ENCODE measurements around the gene SIRT7.

The SIRT7 gene

GRCh38 chr17:81951785-81952684 is 34.1 kb upstream of the SIRT7 start:
- no peak for DNase-seq
- no peaks in the 10 kb centered on the region for H3K36me3 ChIP-seq
- intact Hi-C loops (cut with DNase I; ENCODE audit: low total_unique reads) = no loop called here
- TF ChIP-seq, protein P1, sequence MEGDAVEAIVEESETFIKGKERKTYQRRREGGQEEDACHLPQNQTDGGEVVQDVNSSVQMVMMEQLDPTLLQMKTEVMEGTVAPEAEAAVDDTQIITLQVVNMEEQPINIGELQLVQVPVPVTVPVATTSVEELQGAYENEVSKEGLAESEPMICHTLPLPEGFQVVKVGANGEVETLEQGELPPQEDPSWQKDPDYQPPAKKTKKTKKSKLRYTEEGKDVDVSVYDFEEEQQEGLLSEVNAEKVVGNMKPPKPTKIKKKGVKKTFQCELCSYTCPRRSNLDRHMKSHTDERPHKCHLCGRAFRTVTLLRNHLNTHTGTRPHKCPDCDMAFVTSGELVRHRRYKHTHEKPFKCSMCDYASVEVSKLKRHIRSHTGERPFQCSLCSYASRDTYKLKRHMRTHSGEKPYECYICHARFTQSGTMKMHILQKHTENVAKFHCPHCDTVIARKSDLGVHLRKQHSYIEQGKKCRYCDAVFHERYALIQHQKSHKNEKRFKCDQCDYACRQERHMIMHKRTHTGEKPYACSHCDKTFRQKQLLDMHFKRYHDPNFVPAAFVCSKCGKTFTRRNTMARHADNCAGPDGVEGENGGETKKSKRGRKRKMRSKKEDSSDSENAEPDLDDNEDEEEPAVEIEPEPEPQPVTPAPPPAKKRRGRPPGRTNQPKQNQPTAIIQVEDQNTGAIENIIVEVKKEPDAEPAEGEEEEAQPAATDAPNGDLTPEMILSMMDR (IDR thresholded peaks at IDR 0.05) = no peak
- H3K9me3 ChIP-seq = no peaks in the 10 kb centered on the region
- H3K27ac ChIP-seq = no peak overlapping the region
- no peaks in the 10 kb centered on the region for H3K4me1 ChIP-seq
- H3K27me3 ChIP-seq = peaks cover 0 to 40% of the 10 kb centered on the region in 2 donors
- no peak overlapping the region for H3K4me3 ChIP-seq

- DNase-seq = no peak
- H3K27ac ChIP-seq = no peak overlapping the region
- H3K9me3 ChIP-seq = no peaks in the 10 kb centered on the region
- TF ChIP-seq, protein P1 (IDR thresholded peaks at IDR 0.05) = no peak
- intact Hi-C loops (cut with DNase I; ENCODE audit: low total_unique reads) = no loop called here
- no peaks in the 10 kb centered on the region for H3K36me3 ChIP-seq
- no peak overlapping the region for H3K4me3 ChIP-seq
- peaks cover 0 to 26% of the 10 kb centered on the region in 2 donors for H3K27me3 ChIP-seq
- H3K4me1 ChIP-seq = no peaks in the 10 kb centered on the region
Observed at GRCh38 chr17:81950501-81950900, 32.5 kb upstream of the SIRT7 start.

GRCh38 chr17:81948635-81949378 is 30.8 kb upstream of the SIRT7 start:
- DNase-seq = no peak
- intact Hi-C loops (cut with DNase I; ENCODE audit: low total_unique reads) = no loop called here
- no peak overlapping the region for H3K27ac ChIP-seq

DNA sequence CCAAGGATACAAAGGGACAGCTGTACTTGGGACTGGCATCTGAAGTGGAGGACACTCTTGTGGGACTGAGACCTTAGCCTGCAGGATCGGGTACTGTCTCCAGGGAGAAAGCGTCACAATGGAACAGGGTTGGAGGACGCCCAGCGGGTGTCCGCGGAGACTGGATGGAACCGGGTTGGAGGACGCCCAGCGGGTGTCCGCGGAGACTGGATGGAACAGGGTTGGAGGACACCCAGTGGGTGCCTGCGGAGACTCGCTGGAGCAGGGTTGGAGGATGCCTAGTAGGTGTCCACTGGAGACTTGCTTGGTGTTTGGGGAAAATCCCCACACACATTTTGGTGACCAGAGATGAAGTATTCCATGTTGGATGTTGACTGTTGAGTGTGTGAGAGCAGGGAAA is 29.2 kb upstream of the SIRT7 start, which contains the start of gene MYADML2:
TSS of gene MYADML2 (minus strand) at position 45 of the 400 bp plus-strand sequence. CDS start 5,492 bp downstream, outside the sequence.
- Histone ChIP-seq H3K4me1 (peaks cover 0 to 1% (median 0%) of the 10 kb centered on the region in 4 donors), H3K4me3 (no peak within 1 kb of the TSS), H3K36me3 (no peaks in the 10 kb centered on the region), H3K27me3 (peaks cover 0 to 29% of the 10 kb centered on the region in 2 donors), H3K9me3 (no peaks in the 10 kb centered on the region), H3K27ac (no peak within 1 kb of the TSS)
- DNase-seq = no peak
- intact Hi-C loops (cut with DNase I; ENCODE audit: low total_unique reads) = no loop called here
- TF ChIP-seq, protein P1 (IDR thresholded peaks at IDR 0.05) = no peak

More at GRCh38 chr17:81948635-81949378, 30.8 kb upstream of the SIRT7 start:
- H3K27me3 ChIP-seq = peaks cover 0 to 22% of the 10 kb centered on the region in 2 donors
- TF ChIP-seq, protein P1 (IDR thresholded peaks at IDR 0.05) = no peak
- no peaks in the 10 kb centered on the region for H3K4me1 ChIP-seq
- no peaks in the 10 kb centered on the region for H3K36me3 ChIP-seq
- no peak overlapping the region for H3K4me3 ChIP-seq
- H3K9me3 ChIP-seq = no peaks in the 10 kb centered on the region

DNA sequence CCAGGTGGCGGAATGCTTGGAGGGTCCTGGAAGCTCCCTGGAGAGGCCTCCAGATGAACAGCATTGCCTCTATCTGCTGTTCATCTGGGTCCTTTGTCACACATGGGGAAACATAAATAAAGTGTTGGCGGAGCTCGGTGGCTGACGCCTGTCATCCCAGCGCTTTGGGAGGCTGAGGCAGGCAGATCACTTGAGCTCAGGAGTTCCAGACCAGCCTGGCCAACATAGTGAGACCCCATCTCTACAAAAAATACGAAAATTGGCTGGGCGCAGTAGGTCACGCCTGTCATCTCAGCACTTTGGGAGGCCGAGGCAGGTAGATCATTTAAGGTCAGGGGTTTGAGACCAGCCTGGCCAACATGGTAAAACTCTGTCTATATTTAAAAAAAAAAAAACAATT is 26.9 kb upstream of the SIRT7 start:
- Histone ChIP-seq H3K9me3 (no peaks in the 10 kb centered on the region), H3K36me3 (no peaks in the 10 kb centered on the region), H3K27me3 (peaks cover 0 to 52% of the 10 kb centered on the region in 2 donors)

More for the DNA sequence above, 26.9 kb upstream of the SIRT7 start:
- TF ChIP-seq, protein P1 (IDR thresholded peaks at IDR 0.05) = no peak
- intact Hi-C loops (cut with DNase I; ENCODE audit: low total_unique reads) = no loop called here
- no peak overlapping the region for H3K27ac ChIP-seq
- no peak overlapping the region for H3K4me3 ChIP-seq
- DNase-seq = no peak
- H3K4me1 ChIP-seq = peaks cover 0 to 12% (median 8%) of the 10 kb centered on the region in 4 donors
